DMS 273 (cell line): Measurements from ENCODE around the gene SPECC1L.

Experiments used
- DNase-seq: peaks from one replicate; lab custom pipeline; 2025; ENCODE audit not compliant: unreplicated experiment; lab: John Stamatoyannopoulos, UW

The SPECC1L gene

GRCh38 chr22:24437091-24437490 is 166.5 kb downstream of the SPECC1L start:
- no peak for DNase-seq

GRCh38 chr22:24437741-24438328 is 167.2 kb downstream of the SPECC1L start:
- no peak for DNase-seq

- no peak for DNase-seq
Observed at GRCh38 chr22:24440270-24440717, 169.7 kb downstream of the SPECC1L start.

GRCh38 chr22:24440718-24441405 is 170.2 kb downstream of the SPECC1L start:
- no peak for DNase-seq

GRCh38 chr22:24441406-24442351 is 171.0 kb downstream of the SPECC1L start:
- DNase-seq: peak; percentile 72

- no peak for DNase-seq
Observed at GRCh38 chr22:24442352-24442744, 171.7 kb downstream of the SPECC1L start.

GRCh38 chr22:24443668-24444067 is 173.0 kb downstream of the SPECC1L start:
- DNase-seq: no peak

- DNase-seq: no peak
Observed at GRCh38 chr22:24444251-24444650, 173.6 kb downstream of the SPECC1L start.

- DNase-seq: no peak
Observed at GRCh38 chr22:24444729-24445466, 174.3 kb downstream of the SPECC1L start.

- DNase-seq: no peak
Observed at GRCh38 chr22:24445481-24446259, 175.0 kb downstream of the SPECC1L start.

GRCh38 chr22:24446260-24446611 is 175.6 kb downstream of the SPECC1L start:
- no peak for DNase-seq

GRCh38 chr22:24450610-24451009 is 180.0 kb downstream of the SPECC1L start:
- peak; percentile 82 for DNase-seq

GRCh38 chr22:24451162-24451561 is 180.5 kb downstream of the SPECC1L start:
- DNase-seq: no peak

GRCh38 chr22:24453853-24454252 is 183.2 kb downstream of the SPECC1L start:
- no peak for DNase-seq

GRCh38 chr22:24455039-24455438 is 184.4 kb downstream of the SPECC1L start:
- no peak for DNase-seq

- no peak for DNase-seq
Observed at GRCh38 chr22:24455751-24456426, 185.3 kb downstream of the SPECC1L start.

GRCh38 chr22:24457894-24458420 is 187.3 kb downstream of the SPECC1L start:
- DNase-seq: no peak

GRCh38 chr22:24459911-24460310 is 189.3 kb downstream of the SPECC1L start:
- no peak for DNase-seq

- no peak for DNase-seq
Observed at GRCh38 chr22:24460418-24461089, 189.9 kb downstream of the SPECC1L start.
